OCI-LY7 (cell line): ENCODE results near the gene LAMP5. TPM values are rescaled to one million over a fixed set of nuclear protein-coding genes. Genes with fewer than 3 reads are reported as not detected.

Source experiments
- Bru-seq: library from RNA; stranded (reverse); fragments of 400-500 nt; gene quantifications from one replicate; lab custom pipeline; 2021; lab: Mats Ljungman, UMichigan
- BruChase-seq, 2 experiments: library from RNA; stranded (reverse); fragments of 400-500 nt; gene quantifications; one replicate each; lab custom pipeline; 2021; lab: Mats Ljungman, UMichigan
- BruUV-seq: library from RNA; stranded (reverse); fragments of 400-500 nt; replicated peaks from 2 replicates; lab custom pipeline; 2021; lab: Mats Ljungman, UMichigan
- CTCF ChIA-PET: fragments of 300-600 bp; sonication (Branson Sonifier 250); formaldehyde crosslinking; loops from one replicate; lab custom pipeline; 2022; ENCODE audit warnings: antibody characterized with exemption; ENCODE audit not compliant: unreplicated experiment; lab: Charles Lee
- POLR2A ChIA-PET: fragments of 300-600 bp; sonication (Branson Sonifier 250); formaldehyde crosslinking; loops from one replicate; lab custom pipeline; 2022; ENCODE audit warnings: antibody characterized with exemption; lab: Charles Lee
- DNase-seq: peaks from one replicate; pipeline ENCODE4 v3.0.0-alpha.2; 2015; ENCODE audit warnings: low spot score
- H2AFZ ChIP-seq: fragments of 200-600 bp; sonication (generic), shearing (Covaris generic); 2 replicates; pipeline ENCODE4 v1.6.1; 2014; ENCODE audit warnings: mild to moderate bottlenecking, antibody characterized with exemption, low read length, moderate library complexity
- H3K27ac ChIP-seq: fragments of 200-600 bp; sonication (generic); 2 replicates; pipeline ENCODE4 v1.5.1; 2014; ENCODE audit warnings: mixed run types, low read depth, mild to moderate bottlenecking, moderate library complexity, low read length, inconsistent platforms; ENCODE audit not compliant: poor library complexity, severe bottlenecking
- H3K36me3 ChIP-seq: fragments of 200-600 bp; sonication (generic); 2 replicates; pipeline ENCODE4 v1.6.1; 2014; ENCODE audit warnings: mild to moderate bottlenecking, antibody characterized with exemption, low read length, moderate library complexity, mixed read lengths; ENCODE audit not compliant: insufficient read depth
- H3K4me1 ChIP-seq: fragments of 200-600 bp; sonication (generic); 2 replicates; pipeline ENCODE4 v1.5.1; 2014; ENCODE audit warnings: mild to moderate bottlenecking, low read length; ENCODE audit not compliant: insufficient read depth, poor library complexity, severe bottlenecking
- H3K4me2 ChIP-seq: fragments of 200-600 bp; sonication (generic); 2 replicates; pipeline ENCODE4 v1.6.1; 2014; ENCODE audit warnings: mild to moderate bottlenecking, low read length
- H3K4me3 ChIP-seq: fragments of 200-600 bp; sonication (generic); 2 replicates; pipeline ENCODE4 v1.5.1; 2014; ENCODE audit warnings: mild to moderate bottlenecking, low read depth, low read length; ENCODE audit not compliant: poor library complexity, severe bottlenecking
- H3K79me2 ChIP-seq: fragments of 200-600 bp; sonication (generic); 2 replicates; pipeline ENCODE4 v1.6.1; 2016; ENCODE audit warnings: low read depth, mild to moderate bottlenecking, low read length, moderate library complexity, mixed read lengths; ENCODE audit not compliant: insufficient read depth
- H3K9me2 ChIP-seq: fragments of 200-600 bp; sonication (generic); 2 replicates; pipeline ENCODE4 v1.6.1; 2016; ENCODE audit warnings: mild to moderate bottlenecking, low read length, mixed read lengths; ENCODE audit not compliant: insufficient read depth
- H3K9me3 ChIP-seq: fragments of 200-600 bp; sonication (generic); 2 replicates; pipeline ENCODE4 v1.6.1; 2014; ENCODE audit warnings: mild to moderate bottlenecking, mixed run types, low read length, mixed read lengths
- H4K20me1 ChIP-seq: fragments of 200-600 bp; sonication (generic); 2 replicates; pipeline ENCODE4 v1.6.1; 2014; ENCODE audit warnings: mild to moderate bottlenecking, antibody characterized with exemption, low read length, moderate library complexity, mixed read lengths; ENCODE audit not compliant: insufficient read depth
- EZH2phosphoT487 ChIP-seq: fragments of 200-600 bp; sonication (generic); IDR thresholded peaks from 2 replicates; pipeline ENCODE4 v1.6.1; 2018; ENCODE audit warnings: low read depth, borderline replicate concordance, mild to moderate bottlenecking, mixed run types, antibody characterized with exemption, low read length, moderate library complexity, mixed read lengths
- intact Hi-C: fragments of 100-400 bp; cut with micrococcal nuclease; formaldehyde crosslinking; loops from one replicate; pipeline ENCODE4 v1.10.0; 2022; ENCODE audit not compliant: unreplicated experiment
- long read RNA-seq: library from polyadenylated mRNA; stranded (forward); transcript quantifications from one replicate; pipeline ENCODE4 v2.0.0, GENCODE V29; 2022
- total RNA-seq, 2 experiments: library from RNA; depleted of rRNA in 1 of 2; stranded (reverse); fragments of >200 nt in 1 of 2; shearing (Covaris generic) in 1 of 2; gene quantifications; 2 replicates each; pipeline ENCODE4 v1.2.3, GENCODE V29; 2014 to 2022
- TF ChIP-seq, protein P1 (sequence below): fragments of 200-600 bp; sonication (generic); conservative IDR thresholded peaks from 2 replicates; pipeline ENCODE4 v1.5.1; 2014; ENCODE audit warnings: mild to moderate bottlenecking, antibody characterized with exemption, low read length, moderate library complexity, mixed read lengths

The LAMP5 gene, protein sequence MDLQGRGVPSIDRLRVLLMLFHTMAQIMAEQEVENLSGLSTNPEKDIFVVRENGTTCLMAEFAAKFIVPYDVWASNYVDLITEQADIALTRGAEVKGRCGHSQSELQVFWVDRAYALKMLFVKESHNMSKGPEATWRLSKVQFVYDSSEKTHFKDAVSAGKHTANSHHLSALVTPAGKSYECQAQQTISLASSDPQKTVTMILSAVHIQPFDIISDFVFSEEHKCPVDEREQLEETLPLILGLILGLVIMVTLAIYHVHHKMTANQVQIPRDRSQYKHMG
- total RNA-seq (2014; rRNA removed; shearing (Covaris generic)) (not detected in 2 replicates), total RNA-seq (2022) (not detected in 2 replicates), Bru-seq, nascent RNA (not detected), BruChase-seq, experiment 1, labeled RNA remaining after a 6-hour chase (not detected), BruChase-seq, experiment 2, labeled RNA remaining after a 2-hour chase (not detected)
- long read RNA-seq = 0 reads

DNA sequence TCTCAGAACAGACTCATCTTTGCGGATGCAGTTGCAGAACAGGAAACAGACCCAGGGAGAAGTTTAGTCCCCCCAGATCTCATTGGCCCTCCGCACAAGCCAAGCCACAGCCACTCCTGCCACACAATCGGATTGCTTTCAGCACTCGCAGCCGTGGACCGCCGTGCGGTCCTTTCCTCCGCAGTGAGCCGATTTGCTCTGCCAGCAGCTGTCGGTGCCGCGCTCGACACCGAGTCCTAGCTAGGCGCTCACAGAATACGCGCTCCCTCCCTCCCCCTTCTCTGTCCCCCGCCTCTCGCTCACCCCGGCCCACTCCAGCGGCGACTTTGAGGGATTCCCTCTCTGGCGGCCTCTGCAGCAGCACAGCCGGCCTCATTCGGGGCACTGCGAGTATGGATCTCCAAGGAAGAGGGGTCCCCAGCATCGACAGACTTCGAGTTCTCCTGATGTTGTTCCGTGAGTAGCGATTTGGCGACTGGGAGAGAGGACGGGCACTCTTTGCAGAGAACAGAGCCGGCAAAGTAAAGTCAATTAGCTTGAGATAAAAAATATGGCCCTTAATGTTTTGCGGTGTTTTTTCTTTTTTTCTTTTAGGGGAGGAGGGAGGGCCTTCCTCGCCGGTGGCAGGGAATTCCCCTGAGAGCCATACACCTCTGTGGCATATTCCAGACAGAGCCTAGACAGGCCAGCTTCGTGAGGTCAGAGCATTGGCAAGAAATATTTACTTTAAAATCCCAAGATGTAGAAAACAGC lies at the start of gene LAMP5:
LAMP5 (plus strand) TSS at position 130 of the 753 bp plus-strand sequence; CDS start at position 393, 263 bp downstream.
- Histone ChIP-seq H2AFZ (no peak within 1 kb of the TSS), H3K4me2 (no peak within 1 kb of the TSS), H3K4me3 (no peak within 1 kb of the TSS), H3K9me3 (no peaks in the 10 kb centered on the region), H4K20me1 (no peaks in the 10 kb centered on the region), H3K4me1 (peaks cover 5% of the 10 kb centered on the region), H3K79me2 (no peaks in the 10 kb centered on the region), H3K36me3 (no peaks in the 10 kb centered on the region), H3K27ac (no peak within 1 kb of the TSS), H3K9me2 (no peaks in the 10 kb centered on the region)
- no TSS peak for BruUV-seq
- intact Hi-C loops = no loop called here
- DNase-seq = no peak
- ChIA-PET CTCF (no interaction called here), POLR2A (no interaction called here)
- no peak for TF ChIP-seq EZH2phosphoT487
- TF ChIP-seq, protein P1, sequence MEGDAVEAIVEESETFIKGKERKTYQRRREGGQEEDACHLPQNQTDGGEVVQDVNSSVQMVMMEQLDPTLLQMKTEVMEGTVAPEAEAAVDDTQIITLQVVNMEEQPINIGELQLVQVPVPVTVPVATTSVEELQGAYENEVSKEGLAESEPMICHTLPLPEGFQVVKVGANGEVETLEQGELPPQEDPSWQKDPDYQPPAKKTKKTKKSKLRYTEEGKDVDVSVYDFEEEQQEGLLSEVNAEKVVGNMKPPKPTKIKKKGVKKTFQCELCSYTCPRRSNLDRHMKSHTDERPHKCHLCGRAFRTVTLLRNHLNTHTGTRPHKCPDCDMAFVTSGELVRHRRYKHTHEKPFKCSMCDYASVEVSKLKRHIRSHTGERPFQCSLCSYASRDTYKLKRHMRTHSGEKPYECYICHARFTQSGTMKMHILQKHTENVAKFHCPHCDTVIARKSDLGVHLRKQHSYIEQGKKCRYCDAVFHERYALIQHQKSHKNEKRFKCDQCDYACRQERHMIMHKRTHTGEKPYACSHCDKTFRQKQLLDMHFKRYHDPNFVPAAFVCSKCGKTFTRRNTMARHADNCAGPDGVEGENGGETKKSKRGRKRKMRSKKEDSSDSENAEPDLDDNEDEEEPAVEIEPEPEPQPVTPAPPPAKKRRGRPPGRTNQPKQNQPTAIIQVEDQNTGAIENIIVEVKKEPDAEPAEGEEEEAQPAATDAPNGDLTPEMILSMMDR = no peak

DNA sequence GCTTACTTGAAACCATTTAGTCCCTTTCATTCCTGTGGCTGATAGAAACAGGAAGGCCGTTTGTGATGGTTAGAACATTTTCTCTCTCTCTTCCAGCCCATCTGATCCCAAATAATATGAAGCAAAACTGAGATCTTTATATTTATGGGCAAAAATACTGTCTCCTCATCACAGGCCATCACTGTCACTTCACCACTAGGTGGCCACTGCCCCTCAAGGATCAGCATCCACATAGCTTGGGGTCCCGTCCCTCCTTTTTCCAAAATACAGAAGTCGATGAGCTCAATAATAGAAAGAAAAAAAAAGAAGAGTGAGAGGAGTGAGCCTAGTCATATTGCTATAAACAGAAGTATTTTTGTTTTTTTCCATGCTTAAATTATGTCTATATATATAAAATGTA lies 46.4 kb upstream of the LAMP5 start:
- H4K20me1 ChIP-seq = no peaks in the 10 kb centered on the region
- no peak overlapping the region for H3K4me2 ChIP-seq
- H3K4me1 ChIP-seq = no peaks in the 10 kb centered on the region
- no peaks in the 10 kb centered on the region for H3K9me2 ChIP-seq
- no peak overlapping the region for H3K27ac ChIP-seq
- H3K36me3 ChIP-seq = no peaks in the 10 kb centered on the region
- no peak for TF ChIP-seq EZH2phosphoT487
- TF ChIP-seq, protein P1 = peak; percentile 80
- peak; percentile 5 for DNase-seq
- intact Hi-C loops = loop anchor here (2.0 to 5.0 kb wide), 2 partner anchors 61 to 143 kb away; no protein-coding TSS in a partner anchor
- H3K4me3 ChIP-seq = no peak overlapping the region
- H2AFZ ChIP-seq = no peak overlapping the region
- ChIA-PET CTCF (interaction anchor here (0.6 kb wide), 2 partner anchors 62 to 135 kb away, joined by 3 read pairs; no protein-coding TSS in a partner anchor), POLR2A (interaction anchor here (0.6 kb wide), 1 partner anchor 303 kb away, joined by 3 read pairs; no protein-coding TSS in a partner anchor)
- no peaks in the 10 kb centered on the region for H3K79me2 ChIP-seq
- no peaks in the 10 kb centered on the region for H3K9me3 ChIP-seq
- BruUV-seq = no TSS peak
